GM19324 (cell line): ENCODE data around the gene PRLR.
"Not testable (repeated sequence)": the region's sequence is repeated elsewhere in the genome, so short reads cannot be mapped to it uniquely, and the experiment has no call there.

Experiments
- ATAC-seq: cut with Tn5 transposase; IDR thresholded peaks from one replicate; pipeline ENCODE4 v1.9.1; 2021; ENCODE audit warnings: mild to moderate bottlenecking, moderate library complexity; ENCODE audit not compliant: unreplicated experiment, low FRiP score

Gene PRLR

DNA sequence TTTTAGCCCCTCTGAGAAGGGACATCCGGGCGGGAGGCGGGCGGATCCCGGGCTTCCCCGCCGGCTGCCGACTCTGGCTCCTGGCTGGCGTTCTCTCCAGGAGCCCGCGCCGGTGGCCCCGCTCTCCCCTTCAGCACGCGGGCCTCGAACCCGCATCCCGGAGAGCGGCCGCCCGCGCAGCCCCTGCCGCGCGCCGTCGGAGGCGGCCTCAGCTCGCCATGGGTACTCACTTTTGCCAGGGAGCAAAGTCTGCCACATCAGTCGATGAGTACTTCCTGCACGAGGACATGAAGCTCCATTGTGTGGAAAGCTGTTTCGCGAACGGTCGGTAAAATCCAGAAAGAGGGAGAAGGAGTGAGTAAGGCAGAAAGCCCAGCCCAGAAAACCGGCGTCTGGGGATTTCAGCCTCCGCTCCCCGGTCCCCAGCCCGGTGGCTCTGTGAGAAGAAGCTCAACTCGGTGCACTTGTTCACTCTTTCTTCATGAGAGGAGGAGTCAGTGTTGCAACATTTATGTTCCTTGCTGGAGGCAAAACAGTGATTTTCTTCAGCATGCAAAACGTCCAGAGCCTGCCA is at the start of gene PRLR:
TSS of gene PRLR (minus strand) at position 450 of the 574 bp plus-strand sequence. CDS start 140,867 bp downstream, outside the sequence.
- peak; percentile 29 for ATAC-seq

DNA sequence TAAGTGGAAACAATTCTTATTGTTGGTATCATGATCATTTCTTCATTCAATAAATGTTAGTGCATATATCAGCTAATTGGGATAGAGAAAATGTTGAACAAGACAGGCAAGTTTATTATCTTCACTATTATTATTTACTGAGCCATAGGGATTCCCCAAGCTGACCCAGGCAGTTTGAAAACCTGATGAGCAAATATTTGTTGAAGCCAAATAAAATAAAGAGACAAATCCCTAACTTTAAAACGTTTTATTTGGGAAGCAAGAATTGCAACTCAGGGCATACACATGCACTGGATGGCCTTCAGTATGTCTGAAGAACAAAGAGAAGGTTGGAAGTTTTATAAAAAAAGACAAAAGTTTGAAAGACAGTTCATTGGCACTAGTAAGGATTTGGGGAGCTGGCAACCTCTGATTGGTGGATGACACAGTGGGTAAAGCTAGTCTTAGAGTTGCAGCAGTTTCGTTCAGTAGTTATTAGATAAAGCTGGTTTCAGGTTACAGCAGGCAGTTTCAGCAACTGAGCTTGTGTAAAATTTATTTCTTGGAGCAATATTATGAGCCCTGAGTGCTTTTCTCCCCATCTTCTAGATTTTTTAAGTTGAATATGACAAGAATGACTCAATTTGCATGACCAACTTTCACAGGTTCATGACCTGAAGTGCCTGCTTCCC is 44.7 kb upstream of the PRLR start:
- ATAC-seq = no peak

DNA sequence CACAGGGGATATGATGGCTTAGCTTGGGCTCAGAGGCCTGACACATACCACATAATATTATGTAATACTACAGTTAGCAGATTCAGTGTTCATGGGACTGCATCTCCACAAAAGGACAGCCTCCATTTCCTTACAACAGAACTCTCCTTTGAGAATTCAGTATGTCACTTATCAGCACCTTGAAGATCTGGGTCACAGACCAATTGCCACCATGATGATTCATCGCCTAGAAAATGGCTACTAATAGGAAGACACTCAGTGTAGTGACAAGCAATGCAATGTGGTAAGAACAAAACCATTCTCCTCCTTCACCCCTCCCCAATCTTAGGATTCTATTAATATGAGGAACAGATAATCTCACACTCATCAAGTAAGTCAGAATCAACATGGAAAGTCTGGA is 38.7 kb upstream of the PRLR start:
- ATAC-seq = no peak

DNA sequence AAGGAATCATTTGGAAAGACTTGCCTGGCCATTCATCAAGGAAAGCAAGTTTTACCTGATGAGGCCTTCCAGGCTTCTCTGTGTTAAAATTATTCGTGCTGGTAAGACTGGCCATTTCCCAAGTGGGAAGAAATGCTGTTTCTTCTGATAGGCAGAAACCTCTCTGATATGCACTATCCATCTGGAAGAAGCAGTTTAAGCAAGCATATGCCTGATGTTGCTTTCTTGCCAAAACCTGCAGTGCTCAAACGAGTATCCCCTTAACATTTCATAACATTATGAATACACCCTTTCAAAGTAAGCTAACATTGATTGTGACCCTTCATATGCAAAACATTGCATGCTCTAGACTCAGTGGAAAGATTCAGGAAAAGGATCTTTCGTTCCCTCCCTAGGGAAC is 36.0 kb upstream of the PRLR start:
- ATAC-seq = no peak

DNA sequence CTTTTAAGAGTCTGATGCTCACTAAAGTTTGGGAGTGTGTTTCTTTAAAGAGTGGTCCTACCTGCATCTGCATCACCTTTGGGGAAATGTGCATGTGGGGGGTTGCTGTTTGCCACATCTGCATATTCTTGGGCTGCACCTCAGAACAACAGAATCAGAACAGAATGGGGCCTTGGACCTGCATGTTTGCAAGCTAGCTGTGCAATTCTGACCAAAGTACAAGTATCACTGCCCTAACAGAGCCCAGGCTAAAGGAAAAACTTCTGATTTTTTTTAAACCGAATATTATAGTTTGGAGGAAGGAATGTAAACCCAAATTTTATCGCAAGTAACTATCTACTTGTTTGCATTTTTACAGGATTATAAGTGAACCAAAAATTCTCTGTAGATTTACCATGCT is 34.2 kb upstream of the PRLR start:
- ATAC-seq = no peak

DNA sequence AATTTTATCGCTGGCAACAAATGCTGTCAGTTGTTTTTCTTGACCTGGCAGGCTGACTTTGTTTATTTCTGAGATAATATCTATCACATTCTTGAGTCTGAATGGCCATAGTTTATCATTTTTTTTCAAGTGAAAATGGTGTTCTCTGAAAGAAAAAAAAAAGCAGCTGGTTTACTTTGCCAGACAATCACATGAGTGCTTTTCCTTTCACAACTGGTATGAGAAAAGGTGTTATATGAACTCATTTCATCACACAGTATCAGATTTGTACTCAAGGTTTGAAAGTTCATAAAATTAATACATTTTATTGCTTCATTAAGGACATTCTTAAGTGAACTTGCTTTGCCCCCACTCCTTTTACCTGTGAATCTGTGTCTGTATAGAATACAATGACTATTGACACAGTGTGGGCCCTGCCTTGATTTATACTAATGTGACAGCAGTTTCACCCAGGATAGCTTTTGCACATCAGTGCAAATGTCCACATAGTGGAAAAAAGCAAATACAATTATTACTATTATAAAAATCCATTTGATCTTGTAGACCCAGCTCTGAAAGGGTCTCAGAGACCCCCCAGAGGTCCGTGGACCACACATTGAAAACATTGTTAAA is 33.1 kb upstream of the PRLR start:
- no peak for ATAC-seq

DNA sequence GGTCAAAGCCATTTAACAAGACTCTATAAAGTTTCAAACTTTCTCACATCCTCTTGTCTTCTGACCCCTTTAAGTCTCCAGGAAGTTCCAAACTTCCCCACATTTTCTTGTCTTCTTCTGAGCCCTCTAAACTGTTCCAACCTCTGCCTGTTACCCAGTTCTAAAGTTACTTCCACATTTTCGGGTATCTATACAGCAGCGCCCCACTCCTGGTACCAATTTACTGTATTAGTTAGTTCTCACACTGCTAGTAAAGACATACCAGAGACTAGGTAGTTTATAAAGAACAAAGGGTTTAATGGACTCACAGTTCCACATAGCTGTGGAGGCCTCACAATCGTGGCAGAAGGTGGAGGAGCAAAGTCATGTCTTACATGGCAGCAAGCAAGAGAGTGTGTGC is 23.3 kb upstream of the PRLR start:
- ATAC-seq = no peak

DNA sequence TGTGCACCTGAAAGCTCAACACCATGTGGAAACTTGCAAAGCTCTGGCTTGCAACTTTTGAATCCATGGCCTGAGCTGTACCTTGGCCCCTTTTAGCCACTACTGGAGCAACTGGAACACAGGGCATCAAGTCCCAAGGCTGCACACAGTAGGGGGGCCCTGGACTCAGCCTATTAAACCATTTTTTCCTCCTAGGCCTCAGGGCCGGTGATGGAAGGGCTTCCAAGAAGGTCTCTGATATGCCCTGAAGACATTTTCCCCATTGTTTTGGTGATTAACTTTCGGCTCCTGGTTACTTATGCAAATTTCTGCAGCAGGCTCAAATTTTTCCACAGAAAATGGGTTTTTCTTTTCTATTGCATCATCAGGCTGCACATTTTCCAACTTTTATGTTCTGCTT is 22.7 kb upstream of the PRLR start:
- no peak for ATAC-seq

DNA sequence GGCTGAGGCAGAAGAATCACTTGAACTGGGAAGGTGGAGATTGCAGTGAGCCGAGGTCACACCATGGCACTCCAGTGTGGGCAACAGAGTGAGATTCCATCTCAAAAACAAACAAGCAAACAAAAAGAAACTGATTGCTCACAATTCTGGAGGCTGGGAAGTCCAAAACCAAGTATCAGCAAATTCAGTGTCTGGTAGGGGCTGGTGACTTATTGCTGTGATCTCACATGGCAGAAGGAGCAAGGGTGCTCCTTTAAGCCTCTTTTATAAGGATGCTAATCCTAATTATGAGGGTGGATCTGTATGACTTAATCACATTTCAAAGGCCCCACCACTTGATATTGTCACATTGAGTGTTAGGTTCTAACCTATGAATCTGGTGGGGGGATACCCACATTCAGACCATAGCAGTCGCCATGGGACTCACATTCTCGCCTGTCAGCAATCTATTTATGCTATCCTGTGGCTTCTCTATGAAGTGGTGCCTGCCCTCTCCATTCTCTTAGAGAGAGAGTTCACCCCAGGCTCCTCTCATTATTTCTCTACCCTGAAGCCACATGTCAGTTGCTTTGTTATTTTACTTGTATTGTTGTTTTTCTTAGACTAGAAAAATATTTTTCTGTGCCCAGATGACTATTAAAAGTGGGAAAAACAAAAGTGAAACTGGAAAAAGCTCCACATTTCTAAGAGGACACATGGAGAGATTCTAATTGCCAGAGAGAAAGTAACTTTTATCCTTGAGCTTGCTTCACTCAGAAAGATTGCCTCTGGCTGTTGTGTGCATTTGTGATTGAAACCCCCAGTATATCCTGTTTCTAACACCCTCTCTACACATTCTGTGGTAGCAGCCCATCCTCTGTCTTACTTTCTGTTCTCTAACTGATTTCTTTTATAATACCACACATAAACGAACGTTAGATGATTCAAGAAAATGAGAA is 18.8 kb upstream of the PRLR start:
- ATAC-seq = no peak

DNA sequence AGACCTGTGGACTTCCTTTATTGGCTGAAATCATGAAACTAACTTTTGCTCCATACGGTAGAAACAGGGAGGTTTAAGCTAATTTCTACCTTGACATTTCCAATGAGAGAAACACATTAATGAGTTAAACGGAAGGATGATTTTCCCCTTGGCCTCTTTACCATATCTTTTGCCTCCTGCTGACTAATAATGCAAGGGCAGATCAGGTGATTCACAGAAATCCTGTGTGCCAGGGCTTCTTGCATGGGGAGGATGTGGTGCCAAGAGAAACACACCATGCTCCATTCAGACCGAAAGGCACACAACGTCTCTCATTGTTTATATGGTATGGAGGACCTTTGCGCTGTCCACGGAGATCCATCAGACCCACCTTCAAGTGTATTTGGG is 17.4 kb upstream of the PRLR start:
- ATAC-seq = no peak

DNA sequence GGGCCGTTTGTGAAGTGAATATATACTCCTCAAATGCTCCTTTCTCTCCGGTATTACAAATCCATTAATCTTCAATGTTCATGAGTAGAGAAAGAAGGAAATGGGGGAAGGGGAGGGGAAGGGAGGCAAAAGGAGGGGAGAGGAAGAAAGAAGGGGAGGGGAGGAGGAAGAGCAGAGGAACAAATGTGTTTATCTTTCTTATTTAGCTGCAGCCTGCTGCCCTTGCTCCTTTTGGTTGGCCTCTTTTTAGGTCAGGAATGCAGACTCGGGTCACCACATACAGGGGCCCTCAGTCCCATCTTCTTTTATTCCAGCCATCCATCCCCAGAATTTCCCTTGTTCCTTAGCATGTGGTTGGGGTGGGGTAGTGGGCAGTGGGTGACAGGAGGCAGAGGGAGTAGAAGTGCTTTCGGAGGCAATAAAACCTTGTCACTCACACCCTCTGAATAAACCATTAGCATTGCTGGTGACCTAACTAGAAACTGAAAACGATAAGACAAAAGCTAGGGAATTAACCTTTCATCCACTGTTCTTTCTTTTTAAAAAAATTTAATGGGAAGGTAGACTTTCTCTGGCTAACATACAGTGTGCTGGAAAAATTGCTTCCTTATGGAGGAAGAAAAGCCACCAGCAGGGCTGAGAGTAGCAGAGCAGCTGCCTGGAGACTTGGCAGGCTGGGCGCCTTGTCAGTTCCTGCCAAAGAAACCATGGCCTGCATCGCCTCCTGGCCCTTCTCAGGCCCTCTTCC is 16.8 kb upstream of the PRLR start:
- ATAC-seq = no peak

DNA sequence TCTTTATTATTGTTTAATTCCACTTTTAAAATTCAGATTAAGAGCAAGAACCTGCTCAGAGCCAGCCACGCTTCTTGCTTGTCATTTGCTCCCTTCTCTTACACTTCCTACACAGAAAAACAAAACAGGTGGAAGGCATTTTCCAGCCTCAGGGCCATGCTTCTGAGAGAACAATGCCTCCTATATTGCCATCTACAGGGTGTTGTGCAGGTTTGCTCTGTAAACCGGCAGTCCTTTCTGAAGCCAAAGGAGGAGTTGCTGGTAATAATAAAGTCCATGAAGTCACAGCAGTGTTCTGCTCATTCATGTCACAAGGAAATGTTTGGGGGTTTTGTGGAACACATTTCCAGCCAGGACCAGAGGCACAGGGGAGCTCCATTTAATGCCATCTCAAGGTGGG is 16.1 kb upstream of the PRLR start:
- no peak for ATAC-seq

DNA sequence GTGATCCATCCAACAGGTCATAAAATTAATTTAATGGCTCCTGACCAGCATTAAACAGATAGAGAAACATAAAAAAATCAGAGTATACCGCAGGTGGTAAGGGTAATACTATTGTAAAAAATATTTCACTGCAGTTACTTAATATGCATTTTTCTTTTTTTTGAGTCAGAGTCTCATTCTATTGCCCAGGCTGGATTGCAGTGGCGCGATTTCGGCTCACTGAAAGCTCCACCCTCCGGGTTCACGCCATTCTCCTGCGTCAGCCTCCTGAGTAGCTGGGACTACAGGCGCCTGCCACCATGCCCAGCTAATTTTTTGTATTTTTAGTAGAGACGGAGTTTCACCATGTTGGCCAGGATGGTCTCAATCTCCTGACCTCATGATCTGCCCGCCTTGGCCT is 15.1 kb upstream of the PRLR start:
- not testable (repeated sequence) for ATAC-seq

DNA sequence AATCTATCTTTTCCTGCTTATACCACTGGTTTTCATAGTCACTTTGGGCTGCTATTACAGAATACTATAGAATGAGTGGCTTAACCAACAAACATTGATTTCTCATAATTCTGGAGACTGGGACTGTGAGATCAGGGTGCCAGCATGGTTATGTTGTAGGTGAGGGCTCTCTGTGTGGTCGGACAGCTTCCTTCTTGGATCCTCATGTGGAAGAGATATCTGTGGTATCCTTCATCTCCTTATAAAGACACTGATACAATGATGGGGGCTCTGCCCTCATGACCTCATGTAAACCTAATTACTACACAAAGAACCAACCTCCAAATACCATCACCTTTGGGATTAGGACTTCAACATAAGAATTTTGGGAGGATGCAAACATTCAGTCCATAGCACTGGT is 13.9 kb upstream of the PRLR start:
- no peak for ATAC-seq

DNA sequence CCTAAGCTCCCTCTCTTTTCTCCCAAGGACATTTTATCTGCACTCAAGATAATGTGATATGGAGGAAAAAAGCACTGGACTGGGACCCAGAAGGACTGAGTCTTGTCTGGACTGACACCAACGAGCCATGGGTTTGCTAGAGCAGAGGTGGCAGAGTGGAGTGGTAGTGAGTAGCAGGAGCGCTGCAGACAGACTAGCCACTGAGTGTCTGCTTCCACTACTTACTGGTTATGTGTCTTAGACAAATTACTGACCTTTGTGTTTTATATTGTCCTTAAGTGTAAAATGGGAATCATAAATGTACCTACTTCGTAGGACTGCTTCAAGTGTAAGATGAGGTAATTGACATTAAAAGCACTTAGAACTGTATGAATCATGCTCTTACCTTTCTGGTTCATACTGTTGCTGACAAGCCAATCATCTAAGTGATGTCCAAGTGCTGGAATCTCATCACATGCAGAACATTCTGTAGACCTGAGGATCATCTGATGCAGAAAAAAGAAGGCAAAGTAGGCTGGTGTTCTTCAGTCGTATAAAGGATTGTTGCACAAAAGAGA is 12.5 kb upstream of the PRLR start:
- no peak for ATAC-seq

DNA sequence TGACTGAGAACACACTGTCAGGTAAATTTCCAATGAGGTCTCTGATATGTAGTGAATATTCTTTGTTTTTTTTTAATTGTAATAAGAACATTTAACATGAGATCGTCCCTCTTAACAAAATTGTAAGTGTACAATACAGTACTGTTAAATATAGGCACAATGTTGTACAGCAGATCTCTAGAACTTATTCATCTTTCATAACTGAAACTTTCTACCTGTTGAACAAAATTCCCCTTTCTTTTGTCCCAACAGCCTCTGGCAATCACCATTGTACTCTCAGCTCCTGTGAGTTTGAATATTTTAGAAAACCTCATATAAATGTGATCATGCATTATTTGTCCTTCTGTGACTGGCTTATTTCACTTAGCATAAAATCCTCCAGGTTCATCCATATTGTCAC is 10.6 kb upstream of the PRLR start:
- ATAC-seq = no peak

DNA sequence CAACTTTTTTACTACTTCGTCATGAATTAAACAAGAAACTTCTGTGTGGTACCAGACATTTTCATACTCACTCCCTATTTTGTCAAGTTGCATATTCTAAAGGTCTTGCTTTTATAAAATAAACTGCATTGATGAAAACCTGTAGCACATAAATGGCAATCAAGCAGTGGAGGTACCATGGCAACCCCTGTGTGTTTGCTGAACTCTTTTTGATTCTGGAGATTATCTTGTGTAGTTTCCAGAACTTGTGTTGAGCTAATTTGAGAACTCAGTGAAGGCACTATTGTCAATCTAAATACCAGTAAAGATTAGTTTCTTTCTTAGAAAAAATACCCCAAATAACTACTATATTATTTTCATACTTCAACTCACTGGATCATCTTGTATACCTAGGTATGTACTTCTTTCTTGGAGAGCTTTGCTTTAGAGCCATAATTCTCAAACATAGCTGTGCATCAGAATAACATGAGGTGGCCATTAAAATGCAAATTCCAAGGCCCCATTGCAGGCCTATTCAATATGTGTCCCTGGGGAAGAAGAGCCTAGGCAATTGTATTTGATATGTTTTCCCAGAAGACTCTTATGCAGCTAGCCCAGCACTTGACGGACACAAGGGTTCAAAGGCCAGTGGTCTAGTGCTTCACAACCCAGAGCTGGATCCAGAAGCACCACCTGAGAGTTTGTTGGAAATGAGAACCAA is 9.8 kb upstream of the PRLR start:
- ATAC-seq = no peak

DNA sequence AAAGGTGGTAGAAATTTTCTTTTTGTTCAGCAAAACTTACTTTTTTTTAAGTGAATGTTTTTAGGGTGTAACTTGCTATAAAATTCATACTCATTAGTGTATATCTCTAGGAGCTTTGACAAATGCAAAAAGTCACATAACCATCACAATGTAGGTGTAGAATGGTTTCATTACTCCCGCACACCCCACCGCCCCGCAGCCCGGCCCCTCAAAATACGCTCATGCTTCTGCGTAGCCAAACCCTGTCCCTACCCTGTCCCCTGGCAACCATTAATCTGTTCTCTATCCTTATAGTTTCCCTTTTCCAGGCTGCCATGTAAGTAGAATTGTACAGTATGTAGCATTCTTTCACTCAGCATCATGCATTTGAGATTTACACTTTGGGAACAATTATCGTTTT is 9.2 kb upstream of the PRLR start:
- ATAC-seq = no peak

DNA sequence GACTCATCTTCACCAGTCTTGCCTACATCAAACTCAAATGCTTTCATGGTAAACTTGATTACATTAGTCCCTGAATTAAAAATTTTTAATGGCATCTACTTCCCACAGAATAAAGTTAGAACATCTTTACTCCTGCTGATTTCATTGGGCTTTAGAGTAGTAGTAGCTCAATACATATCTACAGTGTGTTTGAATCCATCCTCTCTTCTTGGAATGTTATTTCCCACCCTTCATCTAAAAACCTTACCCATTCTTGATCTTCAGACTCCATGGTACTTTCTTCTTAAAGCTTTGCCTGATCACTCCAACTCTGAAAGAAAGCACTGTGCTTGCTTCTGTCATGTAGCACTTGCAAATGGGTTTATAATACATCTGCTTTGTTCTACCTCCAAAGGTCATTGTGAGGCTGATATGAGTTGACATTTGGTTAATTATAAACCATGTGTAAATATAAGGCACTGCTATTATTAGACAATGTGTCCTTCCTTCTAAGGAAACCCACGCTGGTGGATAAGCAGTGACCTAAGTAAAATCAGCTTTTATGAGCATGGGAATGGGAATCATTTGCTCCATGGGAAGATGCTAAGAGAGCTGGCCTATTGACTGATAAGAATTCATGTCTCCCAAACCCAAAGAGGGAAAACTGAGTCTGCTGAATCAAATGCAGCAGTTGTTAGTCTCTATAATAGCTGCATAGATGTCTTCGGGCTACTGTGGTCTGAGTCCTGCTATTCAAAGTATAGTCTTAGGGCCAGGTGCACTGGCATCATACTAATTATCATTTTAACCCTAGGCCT is 7.5 kb upstream of the PRLR start:
- ATAC-seq = peak; percentile 68
